Measurements from ENCODE around the gene LGALS9C.
"Not testable (repeated sequence)": the region's sequence is repeated elsewhere in the genome, so short reads cannot be mapped to it uniquely, and the experiment has no call there.

The LGALS9C gene

DNA sequence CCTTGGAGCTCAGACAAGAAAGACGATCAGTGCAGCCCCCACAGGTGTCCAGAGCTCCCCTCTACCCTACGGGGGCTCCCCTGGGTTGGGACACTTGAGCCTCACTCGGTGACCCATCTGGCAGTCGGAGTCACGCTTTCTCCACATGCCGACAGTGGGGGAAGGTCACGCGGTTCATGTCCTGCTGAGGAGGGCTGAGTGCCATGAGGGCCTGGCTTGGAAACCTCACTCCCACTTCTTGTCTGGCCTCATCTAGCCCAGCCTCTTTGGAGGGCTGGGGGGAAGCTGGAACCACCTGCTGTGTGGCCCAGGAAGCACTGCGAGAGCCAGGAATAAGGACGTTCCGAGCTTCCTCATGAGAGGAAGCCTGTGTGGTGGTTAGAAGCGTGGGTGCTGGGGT lies 1.8 kb downstream of the LGALS9C start:
- not testable (repeated sequence) for DNase-seq (ENCODE audit: low read depth in 2 of 2)

DNA sequence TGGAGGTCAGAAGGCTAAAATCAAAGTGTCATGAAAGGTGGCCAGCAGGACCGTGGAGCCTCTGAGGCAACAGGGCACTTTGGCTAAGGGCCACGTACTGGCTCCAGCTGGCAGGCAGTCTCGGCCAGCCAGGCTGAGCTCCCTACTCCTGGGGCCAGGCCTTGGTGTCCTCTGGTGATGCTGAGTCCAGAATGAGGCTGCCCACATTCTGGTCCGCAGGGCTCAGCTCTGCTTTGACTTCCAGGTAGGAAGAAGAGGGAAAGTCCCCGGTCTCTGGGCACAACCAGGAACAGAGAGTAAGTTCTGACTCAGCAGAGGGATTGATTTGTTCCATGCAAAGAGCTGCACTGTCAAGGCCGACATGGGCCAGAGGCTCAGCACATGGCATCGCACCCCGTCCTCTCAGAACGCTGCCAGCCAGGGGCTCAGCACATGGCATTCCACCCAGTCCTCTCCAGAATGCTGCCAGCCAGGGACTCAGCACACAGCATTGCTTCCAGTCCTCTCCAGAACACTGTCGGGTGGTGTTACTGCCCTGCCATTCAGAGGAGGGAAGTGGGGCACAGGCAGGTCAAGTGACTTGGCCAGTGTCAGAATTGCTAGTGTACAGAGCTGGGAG lies 2.5 kb downstream of the LGALS9C start:
- DNase-seq (ENCODE audit: low read depth in 2 of 2): not testable (repeated sequence)

DNA sequence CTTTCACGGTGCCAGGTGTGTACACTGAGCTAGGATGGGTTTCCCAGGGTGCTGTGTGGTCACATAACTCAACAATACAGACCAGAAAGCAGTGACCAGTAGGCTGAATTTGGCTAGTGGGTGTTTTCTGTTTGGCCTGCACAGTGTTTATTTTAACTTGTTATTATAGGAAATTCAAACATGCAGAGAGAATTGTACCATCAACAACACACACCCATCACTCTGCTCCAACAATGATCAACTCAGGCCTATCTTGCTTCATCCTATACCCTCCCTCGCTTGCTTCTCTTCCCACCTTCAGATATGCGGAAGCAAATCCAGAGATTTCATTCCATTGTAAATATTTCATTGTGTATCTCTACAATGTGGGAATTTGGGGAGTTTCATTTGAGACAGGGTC lies 5.2 kb downstream of the LGALS9C start:
- not testable (repeated sequence) for DNase-seq (ENCODE audit: low read depth in 2 of 2)

DNA sequence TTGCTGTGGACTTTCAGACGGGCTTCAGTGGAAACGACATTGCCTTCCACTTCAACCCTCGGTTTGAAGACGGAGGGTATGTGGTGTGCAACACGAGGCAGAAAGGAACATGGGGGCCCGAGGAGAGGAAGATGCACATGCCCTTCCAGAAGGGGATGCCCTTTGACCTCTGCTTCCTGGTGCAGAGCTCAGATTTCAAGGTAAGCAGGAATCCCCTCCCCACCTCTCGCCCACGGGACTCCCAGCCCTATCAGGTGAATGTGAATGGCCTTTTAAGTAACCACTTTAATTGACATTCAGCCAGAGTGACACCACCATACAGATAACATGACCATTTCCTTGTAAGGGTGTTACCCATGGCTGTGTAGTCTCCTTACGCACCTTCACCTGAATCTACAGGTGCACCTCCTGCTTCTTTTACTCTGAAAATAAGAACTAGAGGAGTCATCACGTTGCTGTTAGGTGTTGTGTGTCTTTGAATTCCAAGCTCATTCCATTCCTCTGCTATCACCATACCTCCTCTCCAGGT lies 9.4 kb downstream of the LGALS9C start:
- not testable (repeated sequence) for DNase-seq (ENCODE audit: low read depth in 2 of 2)

DNA sequence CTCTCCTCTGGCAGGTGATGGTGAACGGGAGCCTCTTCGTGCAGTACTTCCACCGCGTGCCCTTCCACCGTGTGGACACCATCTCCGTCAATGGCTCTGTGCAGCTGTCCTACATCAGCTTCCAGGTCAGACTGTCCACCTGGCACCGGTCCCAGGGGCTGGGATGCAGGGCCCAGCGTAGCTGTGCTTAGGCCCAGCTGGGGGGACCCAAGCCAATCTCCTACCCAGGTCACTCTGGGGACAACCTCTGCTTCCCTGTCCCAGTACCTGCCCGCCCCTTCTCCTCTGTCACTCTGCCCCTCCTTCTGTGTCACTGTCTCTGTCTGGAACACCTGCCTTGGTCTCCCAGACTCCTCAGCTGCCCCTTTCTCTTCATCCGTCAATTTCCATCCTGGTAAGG lies 11.0 kb downstream of the LGALS9C start:
- not testable (repeated sequence) for DNase-seq (ENCODE audit: low read depth in 2 of 2)

DNA sequence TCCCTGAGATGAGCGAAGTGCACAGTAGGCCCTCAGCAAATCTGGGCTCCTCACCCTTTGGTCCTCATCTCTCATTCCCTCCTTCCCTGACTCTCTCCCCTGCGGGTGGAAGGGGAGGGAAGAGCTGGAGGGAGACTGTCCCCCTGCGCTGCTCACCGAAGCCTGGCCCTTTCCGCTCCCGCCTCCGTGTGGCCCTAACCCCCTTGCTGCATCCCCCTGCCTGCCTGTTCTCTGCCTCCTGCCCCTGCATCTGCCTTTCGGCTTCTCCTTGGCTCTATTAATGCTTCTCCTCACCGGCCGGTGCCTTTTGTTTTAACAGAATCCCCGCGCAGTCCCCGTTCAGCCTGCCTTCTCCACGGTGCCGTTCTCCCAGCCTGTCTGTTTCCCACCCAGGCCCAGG lies 12.0 kb downstream of the LGALS9C start:
- DNase-seq (ENCODE audit: low read depth in 2 of 2): not testable (repeated sequence)

DNA sequence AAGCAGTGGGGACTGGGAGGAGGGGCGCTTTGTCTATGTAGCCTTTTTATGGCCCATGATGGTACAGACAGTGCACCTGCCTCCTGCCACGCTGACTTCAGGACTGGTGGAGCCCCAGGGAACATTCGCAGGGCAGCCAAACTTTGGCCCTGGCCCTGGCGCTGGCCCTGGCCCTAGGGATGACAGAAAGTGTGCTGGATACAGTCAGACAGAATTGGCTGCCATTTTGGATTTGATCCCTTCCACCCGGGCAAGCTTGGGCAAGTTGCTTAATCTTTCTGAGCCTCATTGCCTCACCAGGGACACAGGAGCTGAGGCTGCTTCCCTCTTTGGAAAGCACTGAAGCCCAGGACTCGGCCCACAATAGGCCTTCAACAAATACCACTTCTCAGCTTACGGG lies 13.4 kb downstream of the LGALS9C start:
- not testable (repeated sequence) for DNase-seq (ENCODE audit: low read depth in 2 of 2)

DNA sequence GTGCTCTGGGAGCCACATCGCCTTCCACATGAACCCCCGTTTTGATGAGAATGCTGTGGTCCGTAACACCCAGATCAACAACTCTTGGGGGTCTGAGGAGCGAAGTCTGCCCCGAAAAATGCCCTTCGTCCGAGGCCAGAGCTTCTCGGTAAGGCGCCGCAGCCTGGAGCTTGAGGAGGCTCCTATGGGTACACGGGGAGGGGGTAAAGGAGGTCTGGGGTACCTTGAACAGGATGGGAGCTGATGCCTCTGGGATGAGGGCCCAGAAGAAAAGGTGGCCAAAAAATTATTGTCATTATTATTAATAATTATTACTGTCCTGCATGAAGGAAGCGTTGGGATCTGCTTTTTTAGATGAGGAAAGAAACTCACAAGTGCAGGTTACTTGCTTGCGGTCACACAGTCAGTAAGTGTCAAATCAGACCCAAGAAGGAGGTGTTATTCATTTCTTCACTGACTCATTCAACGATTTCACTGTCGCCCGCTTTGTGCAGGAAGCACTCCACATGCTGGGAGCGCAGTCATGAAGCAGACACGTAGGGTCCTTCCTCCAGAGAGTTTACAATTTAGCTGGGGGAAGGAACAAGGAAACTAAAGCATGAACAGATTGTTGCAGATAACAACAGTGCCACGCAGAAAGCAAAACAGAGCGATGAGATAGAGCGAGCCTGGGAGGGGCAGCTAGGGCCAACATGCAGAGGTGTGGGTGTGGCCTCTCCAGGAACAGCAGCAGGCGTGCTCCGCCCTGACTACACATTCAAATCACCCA lies 16.3 kb downstream of the LGALS9C start:
- DNase-seq (ENCODE audit: low read depth in 2 of 2): not testable (repeated sequence)

DNA sequence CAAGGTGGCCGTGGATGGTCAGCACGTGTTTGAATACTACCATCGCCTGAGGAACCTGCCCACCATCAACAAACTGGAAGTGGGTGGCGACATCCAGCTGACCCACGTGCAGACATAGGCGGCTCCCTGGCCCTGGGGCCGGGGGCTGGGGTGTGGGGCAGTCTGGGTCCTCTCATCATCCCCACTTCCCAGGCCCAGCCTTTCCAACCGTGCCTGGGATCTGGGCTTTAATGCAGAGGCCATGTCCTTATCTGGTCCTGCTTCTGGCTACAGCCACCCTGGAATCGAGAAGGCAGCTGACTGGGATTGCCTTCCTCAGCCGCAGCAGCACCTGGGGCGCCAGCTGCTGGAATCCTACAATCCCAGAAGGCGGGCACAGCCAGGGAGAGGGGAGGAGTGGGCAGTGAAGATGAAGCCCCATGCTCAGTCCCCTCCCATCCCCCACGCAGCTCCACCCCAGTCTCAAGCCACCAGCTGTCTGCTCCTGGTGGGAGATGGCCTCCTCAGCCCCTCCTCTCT lies 17.7 kb downstream of the LGALS9C start:
- not testable (repeated sequence) for DNase-seq (ENCODE audit: low read depth in 2 of 2)

DNA sequence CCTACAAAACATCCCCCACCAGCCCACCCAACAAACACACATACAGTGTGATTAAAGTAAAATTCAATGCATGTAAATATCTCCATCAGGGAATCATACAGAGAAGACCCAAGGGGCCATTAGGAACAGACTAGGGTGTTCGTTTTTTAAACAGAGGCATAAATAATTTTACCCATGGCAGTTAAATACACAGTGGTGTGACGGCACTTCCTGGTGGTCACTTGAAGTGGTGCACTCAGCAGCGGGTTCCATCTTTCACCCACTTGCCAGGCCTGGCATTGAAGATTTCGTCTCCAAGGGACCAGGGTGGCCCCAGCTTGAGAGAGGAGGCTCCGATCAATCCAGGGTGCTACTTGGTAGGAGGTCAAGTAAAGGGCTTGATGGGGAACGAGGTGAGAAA lies 20.5 kb downstream of the LGALS9C start:
- not testable (repeated sequence) for DNase-seq (ENCODE audit: low read depth in 2 of 2)

DNA sequence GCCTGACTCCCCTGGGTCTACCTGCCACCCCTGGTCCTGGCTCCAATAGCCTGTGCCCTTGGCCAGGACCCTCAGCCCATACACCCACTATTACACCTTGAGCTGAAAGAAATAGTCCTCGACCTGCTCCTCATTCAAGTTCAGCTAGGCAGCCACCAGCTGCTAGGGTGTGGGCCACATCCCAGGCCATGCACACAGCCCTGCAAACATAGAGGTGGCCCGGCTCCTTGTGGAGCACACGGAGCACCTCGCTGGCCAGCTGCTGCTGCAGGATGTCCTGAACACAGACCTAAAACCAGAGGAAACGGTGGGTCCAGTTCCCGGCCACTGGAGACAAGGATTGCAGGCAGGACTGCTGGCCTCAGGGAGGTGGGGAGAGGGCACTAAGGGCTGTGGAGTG lies 22.5 kb downstream of the LGALS9C start:
- DNase-seq (ENCODE audit: low read depth in 2 of 2): not testable (repeated sequence)

DNA sequence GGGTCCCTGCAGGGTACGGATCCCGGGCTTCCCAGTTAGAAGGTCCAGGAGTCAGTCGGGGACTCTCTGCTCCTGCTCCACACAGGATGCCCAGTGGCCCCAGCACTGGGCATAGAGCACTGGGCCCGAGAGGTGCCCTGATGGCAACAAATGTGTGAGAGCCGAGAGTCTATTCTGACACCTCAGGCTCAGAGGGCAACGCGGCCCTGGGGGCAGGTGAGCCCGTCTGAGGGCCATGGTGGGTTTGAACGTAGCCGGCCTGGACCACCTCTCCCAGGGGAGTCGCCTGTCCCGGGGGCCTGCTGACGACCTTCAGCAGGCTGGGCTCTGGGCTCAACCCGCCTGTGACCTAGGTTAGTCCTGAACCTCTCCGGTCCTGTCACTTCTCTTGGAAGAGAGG lies 23.2 kb downstream of the LGALS9C start:
- not testable (repeated sequence) for DNase-seq (ENCODE audit: low read depth in 2 of 2)

DNA sequence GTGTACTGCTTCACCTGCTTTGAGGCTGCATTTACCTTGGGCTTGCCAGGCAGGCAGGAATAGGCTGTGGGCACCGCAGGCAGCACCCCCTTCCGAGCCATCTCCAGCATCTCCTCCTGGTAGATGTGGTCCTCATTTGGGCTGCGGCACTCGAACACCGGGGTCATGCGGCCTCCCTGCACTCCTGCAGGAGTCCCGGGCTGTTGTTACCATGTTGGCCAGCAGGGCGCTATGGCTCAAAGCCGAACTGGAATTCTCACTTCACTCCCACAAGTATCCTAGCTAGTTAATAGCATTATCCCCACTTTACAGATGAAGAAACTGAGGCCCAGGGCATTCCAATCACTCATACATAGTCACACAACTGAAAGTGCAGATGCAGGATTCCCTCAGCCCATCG lies 23.7 kb downstream of the LGALS9C start:
- DNase-seq (ENCODE audit: low read depth in 2 of 2): not testable (repeated sequence)

DNA sequence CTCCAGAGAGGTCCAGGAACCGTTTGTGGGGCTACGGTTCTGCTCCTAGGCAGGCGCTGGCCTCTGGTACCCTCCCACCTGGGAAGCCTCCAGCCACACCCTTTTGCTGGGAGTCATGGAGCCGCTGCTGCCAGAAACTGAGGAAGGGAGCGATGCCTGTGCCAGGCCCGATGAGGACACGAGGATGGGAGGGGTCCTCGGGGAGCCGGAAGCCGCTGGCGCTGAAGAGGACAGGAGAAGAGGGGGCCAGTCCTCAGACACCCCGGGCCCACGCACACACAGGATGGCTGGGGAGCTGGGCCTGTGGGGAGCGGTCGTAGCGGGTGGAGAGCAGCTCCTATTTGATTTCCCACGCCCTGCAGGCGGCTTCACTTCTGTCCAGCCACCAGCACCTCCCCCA lies 24.2 kb downstream of the LGALS9C start:
- not testable (repeated sequence) for DNase-seq (ENCODE audit: low read depth in 2 of 2)

DNA sequence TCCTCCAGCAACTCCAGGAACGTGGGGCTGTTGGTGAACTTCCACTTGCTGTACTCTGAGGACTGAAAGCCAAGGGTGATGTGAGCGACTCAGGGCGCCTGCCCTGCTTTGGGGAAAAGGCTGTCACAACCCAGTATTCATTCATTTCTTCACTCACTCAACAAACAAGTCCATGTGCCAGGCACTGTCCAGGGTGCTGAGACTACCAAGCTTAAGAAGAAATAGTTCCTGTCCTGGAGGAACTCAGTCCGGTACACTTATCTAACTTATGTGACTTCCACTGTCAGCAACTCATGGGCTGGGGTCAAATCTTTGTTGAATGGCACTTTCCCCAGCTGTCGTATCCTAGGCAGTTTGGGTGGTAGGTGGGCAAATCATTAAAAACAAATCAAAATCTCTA lies 26.6 kb downstream of the LGALS9C start:
- not testable (repeated sequence) for DNase-seq (ENCODE audit: low read depth in 2 of 2)

DNA sequence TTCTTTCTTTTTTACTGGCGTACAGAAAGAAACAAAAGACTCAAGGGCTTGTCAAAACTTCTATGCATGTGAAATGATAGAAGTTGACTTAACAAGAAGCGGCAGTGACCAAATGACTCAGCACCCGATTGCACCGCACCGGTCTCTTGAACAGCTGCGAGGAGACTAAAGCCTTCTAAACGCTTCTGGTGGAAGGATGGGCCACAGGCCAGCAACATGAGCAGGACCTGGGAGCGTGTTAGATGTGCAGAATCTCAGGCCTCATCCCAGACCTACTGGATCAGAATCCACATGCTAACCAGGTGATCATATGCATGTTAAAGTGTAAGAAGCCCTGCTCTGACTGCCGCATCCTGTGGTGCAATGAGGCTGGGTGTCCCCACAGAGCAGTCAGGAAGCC lies 31.1 kb downstream of the LGALS9C start:
- not testable (repeated sequence) for DNase-seq (ENCODE audit: low read depth in 2 of 2)

DNA sequence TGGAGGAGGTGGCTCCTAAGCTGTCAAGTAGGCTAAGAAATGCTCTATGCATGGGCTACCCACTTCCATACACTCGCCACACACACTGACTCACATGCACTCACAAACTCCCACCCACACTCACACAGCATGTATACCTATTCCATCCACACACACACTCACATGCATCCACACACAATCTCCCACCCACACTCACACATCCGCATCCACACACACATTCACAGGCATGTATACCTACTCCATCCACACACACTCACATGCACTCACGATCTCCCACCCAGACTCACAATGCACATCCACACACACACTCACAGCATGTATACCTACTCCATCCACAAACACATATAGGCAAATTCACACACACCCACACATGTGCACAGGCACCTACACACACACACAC lies 32.1 kb downstream of the LGALS9C start:
- DNase-seq (ENCODE audit: low read depth in 2 of 2): not testable (repeated sequence)

DNA sequence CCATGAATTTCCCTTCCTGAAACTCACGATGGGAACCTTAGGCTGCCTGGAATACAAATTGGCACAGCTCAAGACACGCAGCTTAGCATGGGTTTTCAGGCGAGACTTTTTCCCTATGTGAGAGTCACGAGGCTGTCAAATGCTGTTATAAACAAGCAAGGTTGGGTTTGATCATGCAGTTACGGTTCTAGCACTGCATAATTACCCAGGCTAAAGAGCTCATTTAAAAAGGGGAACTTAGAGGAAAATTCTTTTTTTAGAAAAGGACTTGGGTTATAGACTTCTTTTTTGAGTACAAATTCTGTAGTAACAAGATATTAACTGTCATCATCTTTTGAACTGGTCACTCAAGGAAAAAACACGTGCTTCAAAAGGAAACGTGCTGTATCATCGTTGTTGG lies 44.5 kb downstream of the LGALS9C start:
- DNase-seq (ENCODE audit: low read depth in 2 of 2): not testable (repeated sequence)

DNA sequence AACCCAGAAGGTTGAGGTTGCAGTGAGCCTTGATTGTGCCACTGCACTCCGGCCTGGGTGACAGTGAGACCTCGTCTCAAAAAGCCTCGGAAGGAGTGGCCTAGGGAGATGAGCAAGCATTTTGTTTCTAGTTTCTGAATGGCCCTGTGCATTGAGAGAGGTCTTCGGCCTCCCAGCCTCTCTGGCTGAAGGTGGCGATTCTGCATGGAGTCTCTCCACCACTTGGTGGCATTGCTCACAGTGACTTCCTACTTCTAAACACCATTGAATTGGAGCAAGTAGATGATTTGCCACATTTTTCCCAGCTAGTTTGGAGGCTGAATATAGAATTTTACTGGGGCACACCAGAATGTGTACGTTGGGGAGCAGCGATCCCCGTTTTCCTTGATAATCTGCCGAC lies 48.4 kb downstream of the LGALS9C start:
- not testable (repeated sequence) for DNase-seq (ENCODE audit: low read depth in 2 of 2)

DNA sequence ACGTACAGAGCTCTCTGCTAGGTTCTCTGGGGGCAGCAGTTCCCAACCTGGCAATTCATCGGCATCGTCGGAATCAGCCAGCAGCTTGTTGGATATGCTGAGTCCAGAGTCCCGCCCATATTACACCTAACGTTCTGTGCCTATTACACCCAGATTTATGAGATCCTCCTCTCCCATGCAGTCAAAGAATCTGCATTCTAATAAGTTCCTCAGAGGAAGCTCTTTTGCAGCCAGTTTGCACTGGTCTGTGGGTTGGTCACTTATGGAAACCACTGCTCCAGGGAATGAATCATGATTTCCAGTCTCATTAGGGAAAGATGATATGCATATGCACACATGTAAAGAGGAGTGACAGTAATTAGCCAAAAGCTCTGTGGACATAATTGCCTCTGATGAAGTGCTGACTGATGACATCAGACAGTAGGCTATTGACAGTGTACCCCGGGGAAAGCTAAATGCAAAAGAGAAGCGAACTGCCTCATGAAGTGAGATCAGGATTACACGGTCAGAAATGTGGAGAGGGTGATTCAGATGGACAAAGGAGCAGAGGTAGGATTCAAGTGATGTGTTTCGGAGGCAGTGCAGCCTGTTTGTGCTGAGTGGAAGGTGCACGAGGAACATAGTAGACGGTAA lies 49.7 kb downstream of the LGALS9C start:
- not testable (repeated sequence) for DNase-seq (ENCODE audit: low read depth in 2 of 2)

DNA sequence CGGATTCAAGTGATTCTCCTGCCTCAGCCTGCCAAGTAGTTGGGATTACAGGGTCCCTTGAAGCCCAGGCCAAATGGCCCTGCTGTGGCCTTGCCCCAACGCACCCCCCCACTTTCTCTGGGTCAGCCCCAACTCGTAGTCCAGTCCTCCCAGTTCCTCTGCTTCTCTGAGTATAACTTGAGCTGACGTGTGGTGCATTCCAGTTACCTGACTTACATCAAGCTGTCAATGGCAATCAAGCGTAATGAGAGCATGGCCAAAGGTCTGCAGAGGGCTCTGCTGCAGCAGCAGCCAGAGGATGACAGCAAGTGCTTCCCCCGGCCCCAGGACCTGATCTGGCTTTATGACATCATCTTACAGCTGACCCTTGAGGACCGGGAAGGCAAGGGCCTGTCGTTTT lies 50.8 kb downstream of the LGALS9C start:
- not testable (repeated sequence) for DNase-seq (ENCODE audit: low read depth in 2 of 2)

DNA sequence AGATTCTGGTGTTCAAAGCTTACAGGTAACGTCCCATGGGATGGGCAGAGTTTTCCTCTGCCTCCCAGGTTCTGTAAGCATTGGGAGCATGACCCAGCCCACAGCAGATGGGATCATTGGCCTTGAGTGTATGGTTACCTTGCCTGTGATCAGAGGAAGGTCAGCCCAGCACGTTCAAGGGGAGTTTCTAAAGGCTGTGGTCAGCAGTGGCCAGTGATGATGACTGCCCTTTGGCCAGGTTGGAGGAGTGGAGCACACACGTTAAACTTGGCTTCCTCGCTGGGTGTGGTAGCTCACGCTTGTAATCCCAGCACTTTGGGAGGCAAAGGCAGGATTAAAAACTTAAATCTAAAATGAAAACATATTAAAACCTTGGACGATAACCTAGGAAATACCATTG lies 51.8 kb downstream of the LGALS9C start:
- DNase-seq (ENCODE audit: low read depth in 2 of 2): not testable (repeated sequence)

Data from stimulated activated CD8-positive, alpha-beta memory T cell treated with anti-CD3 and anti-CD28 coated beads, Interleukin-7, amount 100 ng/mL, for 4 hours (primary cell).